ENCODE data around the gene GLRA3. TPM values are rescaled to one million over a fixed set of nuclear protein-coding genes. Genes with fewer than 3 reads are reported as not detected.

Gene GLRA3
- total and polyA plus RNA-seq, 2 of the 8 experiments (the other 6 are each of a cell fraction or from before 2014, with no cell fraction given): 0.02 TPM; not detected in 1

- TF ChIP-seq FOSL1 (IDR thresholded peaks at IDR 0.05; ENCODE audit: insufficient read depth, low read depth, low read length) (no peak), SUZ12 (IDR thresholded peaks at IDR 0.05; ENCODE audit: low read length) (no peak), RNF2 (IDR thresholded peaks at IDR 0.05; ENCODE audit: borderline replicate concordance, low read depth, low read length, missing control alignments, poor library complexity, severe bottlenecking) (no peak), TAF7 (optimal IDR thresholded peaks at IDR 0.05; ENCODE audit: borderline replicate concordance, low read depth, low read length) (no peak)
Measured at GRCh38 chr4:174591243-174592021, 237.6 kb downstream of the GLRA3 start (continued).

Measured in H1 (cell line).